Limb (tissue), 2 donors: ENCODE measurements around the gene ZAR1L.
"Not testable (repeated sequence)": the region's sequence is repeated elsewhere in the genome, so short reads cannot be mapped to it uniquely, and the experiment has no call there.

Experiments
- DNase-seq, 2 donors: peaks; one replicate each; pipeline ENCODE4 v3.0.0-alpha.2; 2016; ENCODE audit errors: extremely low spot score in 2 of 2

The ZAR1L gene

GRCh38 chr13:32315238-32316027, at the start of gene ZAR1L, which contains the start of gene BRCA2:
Gene ZAR1L, minus strand, starts transcription at chr13:32315363. Its CDS starts 3,438 bp downstream, at chr13:32311925.
Gene BRCA2, plus strand, starts transcription at chr13:32315508. Its CDS starts 953 bp downstream, at chr13:32316461.
- DNase-seq: peak; percentile 93

- no peak for DNase-seq
Measured at GRCh38 chr13:32362574-32362973, 47.4 kb upstream of the ZAR1L start.

- not testable (repeated sequence) for DNase-seq
Measured at GRCh38 chr13:32355935-32356334, 40.8 kb upstream of the ZAR1L start.

- no peak for DNase-seq
Measured at GRCh38 chr13:32354040-32354439, 38.9 kb upstream of the ZAR1L start.

GRCh38 chr13:32350839-32351441, 35.8 kb upstream of the ZAR1L start:
- DNase-seq: not testable (repeated sequence)

- no peak for DNase-seq
Measured at GRCh38 chr13:32347651-32348050, 32.5 kb upstream of the ZAR1L start.

DNA sequence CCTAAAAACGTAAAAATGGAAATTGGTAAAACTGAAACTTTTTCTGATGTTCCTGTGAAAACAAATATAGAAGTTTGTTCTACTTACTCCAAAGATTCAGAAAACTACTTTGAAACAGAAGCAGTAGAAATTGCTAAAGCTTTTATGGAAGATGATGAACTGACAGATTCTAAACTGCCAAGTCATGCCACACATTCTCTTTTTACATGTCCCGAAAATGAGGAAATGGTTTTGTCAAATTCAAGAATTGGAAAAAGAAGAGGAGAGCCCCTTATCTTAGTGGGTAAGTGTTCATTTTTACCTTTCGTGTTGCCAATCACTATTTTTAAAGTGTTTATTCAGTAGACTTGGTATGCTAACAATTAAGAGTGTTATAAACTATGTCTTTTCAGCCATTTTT, 25.8 kb upstream of the ZAR1L start:
- no peak for DNase-seq

- DNase-seq: no peak
Measured at GRCh38 chr13:32334671-32335070, 19.5 kb upstream of the ZAR1L start.

DNA sequence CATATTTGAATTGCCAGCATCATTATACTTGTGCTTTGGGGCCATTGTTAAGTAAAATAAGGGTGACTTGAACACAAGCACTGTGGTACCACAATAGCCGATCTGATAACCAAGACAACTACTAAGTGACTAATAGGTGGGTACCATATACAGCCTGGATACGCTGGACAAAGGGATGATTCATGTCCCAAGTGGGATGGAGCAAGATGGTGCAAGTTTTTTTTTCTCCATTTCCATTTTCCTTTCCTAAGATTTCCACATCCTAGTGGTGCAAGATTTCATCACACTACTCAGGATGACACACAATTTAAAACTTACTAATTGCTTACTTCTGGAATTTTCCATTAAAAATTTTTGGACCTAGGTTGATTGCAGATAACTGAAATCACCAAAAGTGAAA, 15.3 kb upstream of the ZAR1L start:
- no peak for DNase-seq

DNA sequence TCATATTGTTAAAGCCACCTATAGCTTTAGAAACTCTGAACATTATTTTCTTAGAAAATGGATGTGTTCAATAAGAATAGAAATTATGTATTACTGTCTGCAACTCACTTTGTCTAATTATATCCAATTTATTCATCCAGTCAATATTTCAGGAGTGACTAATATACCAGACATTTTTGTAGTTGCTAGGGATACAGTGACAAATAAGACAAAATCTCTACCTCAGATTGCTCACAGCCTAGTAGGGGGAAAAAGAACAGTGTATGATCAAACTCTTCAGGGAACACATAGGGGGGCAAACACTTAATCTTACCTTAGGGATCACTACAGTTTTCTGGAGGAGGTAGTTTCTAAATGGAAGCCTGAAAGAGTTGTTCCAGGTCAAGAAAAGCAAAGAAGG, 8.7 kb upstream of the ZAR1L start:
- no peak for DNase-seq

DNA sequence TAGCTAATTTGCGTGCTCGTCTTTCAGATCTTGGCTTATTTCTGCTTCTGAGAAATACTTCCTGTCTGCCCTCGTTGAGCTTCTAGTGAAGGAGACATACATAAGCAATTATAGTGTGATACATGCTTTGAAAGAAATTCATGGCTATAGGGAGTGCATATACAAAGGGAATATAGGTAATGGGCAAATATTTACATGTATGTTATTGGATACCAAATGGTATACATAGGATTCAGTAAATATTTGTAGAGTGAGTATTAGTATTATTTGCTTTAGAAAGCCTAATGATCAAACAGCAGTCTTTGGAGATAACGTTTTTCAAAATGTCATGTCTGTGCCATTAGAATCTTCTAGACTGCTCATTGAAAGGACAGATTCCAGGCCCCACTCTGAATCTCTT, 5.4 kb upstream of the ZAR1L start:
- no peak for DNase-seq

GRCh38 chr13:32317716-32318465, 2.7 kb upstream of the ZAR1L start:
- DNase-seq: no peak

GRCh38 chr13:32316501-32316900, 1.3 kb upstream of the ZAR1L start:
- DNase-seq: no peak

DNA sequence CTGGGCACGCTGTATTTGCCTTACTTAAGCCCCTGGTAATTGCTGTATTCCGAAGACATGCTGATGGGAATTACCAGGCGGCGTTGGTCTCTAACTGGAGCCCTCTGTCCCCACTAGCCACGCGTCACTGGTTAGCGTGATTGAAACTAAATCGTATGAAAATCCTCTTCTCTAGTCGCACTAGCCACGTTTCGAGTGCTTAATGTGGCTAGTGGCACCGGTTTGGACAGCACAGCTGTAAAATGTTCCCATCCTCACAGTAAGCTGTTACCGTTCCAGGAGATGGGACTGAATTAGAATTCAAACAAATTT, 821 bp upstream of the ZAR1L start:
- no peak for DNase-seq

- peak in 1 of 2 donors; percentile 62 for DNase-seq
Measured at GRCh38 chr13:32314271-32315237, 609 bp downstream of the ZAR1L start.

- DNase-seq: peak in 1 of 2 donors; percentile 31
Measured at GRCh38 chr13:32311188-32311897, 3.8 kb downstream of the ZAR1L start.

GRCh38 chr13:32310134-32310706, 4.9 kb downstream of the ZAR1L start:
- peak; percentile 27 to 51 for DNase-seq

GRCh38 chr13:32309312-32310133, 5.6 kb downstream of the ZAR1L start:
- peak in 1 of 2 donors; percentile 28 for DNase-seq

GRCh38 chr13:32305646-32306045, 9.5 kb downstream of the ZAR1L start:
- DNase-seq: no peak
